ENCODE measurements around the gene IFFO2. TPM values are rescaled to one million over a fixed set of nuclear protein-coding genes. Genes with fewer than 3 reads are reported as not detected.
"Not testable (repeated sequence)": the region's sequence is repeated elsewhere in the genome, so short reads cannot be mapped to it uniquely, and the experiment has no call there.

IFFO2 gene
- total RNA-seq, 2 experiments from 2014 or later = 19.9 to 22.7 TPM

- Mint-ChIP-seq H3K4me1 (no peaks in the 10 kb centered on the region), H3K27me3 (no peaks in the 10 kb centered on the region), H3K4me3 (no peak overlapping the region), H3K36me3 (ENCODE audit: low read depth) (no peaks in the 10 kb centered on the region), H3K27ac (no peak overlapping the region), H3K9me3 (no peaks in the 10 kb centered on the region)
- ChIA-PET POLR2A (no interaction called here), CTCF (no interaction called here)
- DNase-seq = no peak
Measured at GRCh38 chr1:18878538-18879214, 77.8 kb downstream of the IFFO2 start.

- ChIA-PET POLR2A (no interaction called here), CTCF (no interaction called here)
- no peaks in the 10 kb centered on the region for H3K36me3 Mint-ChIP-seq (ENCODE audit: low read depth)
- no peak overlapping the region for H3K27ac Mint-ChIP-seq
- H3K27me3 Mint-ChIP-seq = no peaks in the 10 kb centered on the region
- H3K4me1 Mint-ChIP-seq = no peaks in the 10 kb centered on the region
- no peak overlapping the region for H3K4me3 Mint-ChIP-seq
- no peak for DNase-seq
- H3K9me3 Mint-ChIP-seq = no peaks in the 10 kb centered on the region
Measured at GRCh38 chr1:18877282-18877681, 79.2 kb downstream of the IFFO2 start.

GRCh38 chr1:18876210-18876609 is 80.3 kb downstream of the IFFO2 start:
- H3K27me3 Mint-ChIP-seq = no peaks in the 10 kb centered on the region
- ChIA-PET POLR2A (no interaction called here), CTCF (interaction anchor here (0.9 to 1.4 kb wide), 5 partner anchors 13 to 313 kb away, joined by 3 to 5 read pairs (median 3); no protein-coding TSS in a partner anchor)
- no peak overlapping the region for H3K27ac Mint-ChIP-seq
- H3K4me1 Mint-ChIP-seq = no peaks in the 10 kb centered on the region
- H3K4me3 Mint-ChIP-seq = no peak overlapping the region
- no peaks in the 10 kb centered on the region for H3K9me3 Mint-ChIP-seq
- no peak for DNase-seq
- no peaks in the 10 kb centered on the region for H3K36me3 Mint-ChIP-seq (ENCODE audit: low read depth)

GRCh38 chr1:18875796-18876128 is 80.7 kb downstream of the IFFO2 start:
- Mint-ChIP-seq H3K4me1 (no peaks in the 10 kb centered on the region), H3K36me3 (ENCODE audit: low read depth) (no peaks in the 10 kb centered on the region), H3K9me3 (no peaks in the 10 kb centered on the region), H3K4me3 (no peak overlapping the region), H3K27ac (no peak overlapping the region), H3K27me3 (no peaks in the 10 kb centered on the region)
- POLR2A ChIA-PET = no interaction called here
- CTCF ChIA-PET = interaction anchor here (0.6 to 2.6 kb wide), 17 partner anchors 9 to 787 kb away, joined by 3 to 16 read pairs (median 3); no protein-coding TSS in a partner anchor
- DNase-seq = no peak

- ChIA-PET CTCF (interaction anchor here (0.6 to 2.6 kb wide), 17 partner anchors 9 to 787 kb away, joined by 3 to 16 read pairs (median 3); no protein-coding TSS in a partner anchor), POLR2A (no interaction called here)
- H3K4me1 Mint-ChIP-seq = no peaks in the 10 kb centered on the region
- no peaks in the 10 kb centered on the region for H3K9me3 Mint-ChIP-seq
- no peaks in the 10 kb centered on the region for H3K36me3 Mint-ChIP-seq (ENCODE audit: low read depth)
- no peak overlapping the region for H3K27ac Mint-ChIP-seq
- H3K4me3 Mint-ChIP-seq = no peak overlapping the region
- H3K27me3 Mint-ChIP-seq = no peaks in the 10 kb centered on the region
- DNase-seq = peak; percentile 72
Measured at GRCh38 chr1:18875107-18875795, 81.2 kb downstream of the IFFO2 start.

GRCh38 chr1:18874600-18874999 is 81.9 kb downstream of the IFFO2 start:
- DNase-seq = no peak
- H3K9me3 Mint-ChIP-seq = no peaks in the 10 kb centered on the region
- ChIA-PET POLR2A (no interaction called here), CTCF (interaction anchor here (0.7 to 2.6 kb wide), 7 partner anchors 10 to 305 kb away, joined by 3 to 16 read pairs (median 3); no protein-coding TSS in a partner anchor)
- H3K27ac Mint-ChIP-seq = no peak overlapping the region
- H3K4me3 Mint-ChIP-seq = no peak overlapping the region
- H3K27me3 Mint-ChIP-seq = no peaks in the 10 kb centered on the region
- no peaks in the 10 kb centered on the region for H3K36me3 Mint-ChIP-seq (ENCODE audit: low read depth)
- H3K4me1 Mint-ChIP-seq = no peaks in the 10 kb centered on the region

- no peaks in the 10 kb centered on the region for H3K27me3 Mint-ChIP-seq
- no peaks in the 10 kb centered on the region for H3K9me3 Mint-ChIP-seq
- no peak overlapping the region for H3K4me3 Mint-ChIP-seq
- no peaks in the 10 kb centered on the region for H3K36me3 Mint-ChIP-seq (ENCODE audit: low read depth)
- H3K27ac Mint-ChIP-seq = no peak overlapping the region
- no peak for DNase-seq
- CTCF ChIA-PET = interaction anchor here (0.7 to 2.6 kb wide), 2 partner anchors 10 to 12 kb away, joined by 3 to 16 read pairs; no protein-coding TSS in a partner anchor
- POLR2A ChIA-PET = no interaction called here
- no peaks in the 10 kb centered on the region for H3K4me1 Mint-ChIP-seq
Measured at GRCh38 chr1:18874036-18874435, 82.4 kb downstream of the IFFO2 start.

GRCh38 chr1:18872071-18872611 is 84.3 kb downstream of the IFFO2 start:
- Mint-ChIP-seq H3K4me3 (no peak overlapping the region), H3K36me3 (ENCODE audit: low read depth) (no peaks in the 10 kb centered on the region), H3K27ac (no peak overlapping the region), H3K27me3 (no peaks in the 10 kb centered on the region), H3K9me3 (no peaks in the 10 kb centered on the region), H3K4me1 (no peaks in the 10 kb centered on the region)
- DNase-seq = no peak
- CTCF ChIA-PET = no interaction called here
- POLR2A ChIA-PET = no interaction called here

GRCh38 chr1:18871401-18872070 is 84.9 kb downstream of the IFFO2 start:
- no peak overlapping the region for H3K4me3 Mint-ChIP-seq
- H3K36me3 Mint-ChIP-seq (ENCODE audit: low read depth) = no peaks in the 10 kb centered on the region

GRCh38 chr1:18870957-18871356 is 85.5 kb downstream of the IFFO2 start:
- H3K4me1 Mint-ChIP-seq = no peaks in the 10 kb centered on the region
- no peaks in the 10 kb centered on the region for H3K9me3 Mint-ChIP-seq
- CTCF ChIA-PET = no interaction called here
- no peak overlapping the region for H3K4me3 Mint-ChIP-seq
- no peaks in the 10 kb centered on the region for H3K36me3 Mint-ChIP-seq (ENCODE audit: low read depth)
- H3K27ac Mint-ChIP-seq = no peak overlapping the region
- no peak for DNase-seq
- no peaks in the 10 kb centered on the region for H3K27me3 Mint-ChIP-seq
- POLR2A ChIA-PET = no interaction called here

More at GRCh38 chr1:18871401-18872070, 84.9 kb downstream of the IFFO2 start:
- no peaks in the 10 kb centered on the region for H3K9me3 Mint-ChIP-seq
- ChIA-PET CTCF (no interaction called here), POLR2A (no interaction called here)
- no peaks in the 10 kb centered on the region for H3K4me1 Mint-ChIP-seq
- H3K27ac Mint-ChIP-seq = no peak overlapping the region
- DNase-seq = no peak
- H3K27me3 Mint-ChIP-seq = no peaks in the 10 kb centered on the region

GRCh38 chr1:18870595-18870865 is 85.9 kb downstream of the IFFO2 start:
- H3K4me3 Mint-ChIP-seq; POLR2A ChIA-PET; H3K9me3 Mint-ChIP-seq; H3K27me3 Mint-ChIP-seq; H3K27ac Mint-ChIP-seq; H3K36me3 Mint-ChIP-seq (ENCODE audit: low read depth); DNase-seq; H3K4me1 Mint-ChIP-seq; CTCF ChIA-PET: not testable (repeated sequence)

- Mint-ChIP-seq H3K9me3 (no peaks in the 10 kb centered on the region), H3K4me1 (no peaks in the 10 kb centered on the region), H3K4me3 (no peak overlapping the region), H3K27me3 (peaks cover 2% of the 10 kb centered on the region), H3K27ac (no peak overlapping the region), H3K36me3 (ENCODE audit: low read depth) (no peaks in the 10 kb centered on the region)
- ChIA-PET POLR2A (no interaction called here), CTCF (no interaction called here)
- DNase-seq = no peak
Measured at GRCh38 chr1:18869847-18870594, 86.5 kb downstream of the IFFO2 start.

GRCh38 chr1:18868801-18869424 is 87.6 kb downstream of the IFFO2 start:
- Mint-ChIP-seq H3K4me3 (no peak overlapping the region), H3K4me1 (no peaks in the 10 kb centered on the region), H3K36me3 (ENCODE audit: low read depth) (no peaks in the 10 kb centered on the region), H3K27ac (no peak overlapping the region), H3K27me3 (peaks cover 2% of the 10 kb centered on the region), H3K9me3 (no peaks in the 10 kb centered on the region)
- ChIA-PET CTCF (no interaction called here), POLR2A (no interaction called here)
- DNase-seq = no peak
